Ishikawa (cell line): ENCODE results near the gene COL26A1.

Source experiments
- CEBPB ChIP-seq: IDR thresholded peaks from 2 replicates; pipeline ENCODE4 v1.6.1; 2012
- CREB1 ChIP-seq: IDR thresholded peaks from 2 replicates; pipeline ENCODE4 v1.6.1; 2012; ENCODE audit warnings: low read depth
- EGR1 ChIP-seq: IDR thresholded peaks from 2 replicates; pipeline ENCODE4 v1.6.1; 2012
- EP300 ChIP-seq: IDR thresholded peaks from 2 replicates; pipeline ENCODE4 v1.6.1; 2012; ENCODE audit warnings: borderline replicate concordance
- FOXM1 ChIP-seq: IDR thresholded peaks from 2 replicates; pipeline ENCODE4 v1.6.1; 2012; ENCODE audit warnings: low read depth, borderline replicate concordance
- MAX ChIP-seq: IDR thresholded peaks from 2 replicates; pipeline ENCODE4 v1.6.1; 2012
- NFIC ChIP-seq: IDR thresholded peaks from 2 replicates; pipeline ENCODE4 v1.6.1; 2012
- RAD21 ChIP-seq: IDR thresholded peaks from 2 replicates; pipeline ENCODE4 v1.6.1; 2012; ENCODE audit warnings: low read depth
- TAF1 ChIP-seq: IDR thresholded peaks from 2 replicates; pipeline ENCODE4 v1.6.1; 2012; ENCODE audit warnings: low read depth, mild to moderate bottlenecking
- TCF12 ChIP-seq: IDR thresholded peaks from 2 replicates; pipeline ENCODE4 v1.6.1; 2012; ENCODE audit warnings: low read depth
- TEAD4 ChIP-seq: IDR thresholded peaks from 2 replicates; pipeline ENCODE4 v1.6.1; 2012
- YY1 ChIP-seq: IDR thresholded peaks from 2 replicates; pipeline ENCODE4 v1.6.1; 2012; ENCODE audit warnings: low read depth
- ZBTB7A ChIP-seq: IDR thresholded peaks from 2 replicates; pipeline ENCODE4 v1.6.1; 2012; ENCODE audit warnings: low read depth
- TF ChIP-seq, protein P1 (sequence below): IDR thresholded peaks from 2 replicates; pipeline ENCODE4 v1.6.1; 2012; ENCODE audit warnings: low read depth, mild to moderate bottlenecking
- TF ChIP-seq, protein P2 (sequence below): IDR thresholded peaks from 2 replicates; pipeline ENCODE4 v1.6.1; 2012

Gene COL26A1

GRCh38 chr7:101576998-101577397 is 214.3 kb downstream of the COL26A1 start:
- TF ChIP-seq TAF1: no peak
- no peak for TF ChIP-seq FOXM1
- TF ChIP-seq, protein P1, sequence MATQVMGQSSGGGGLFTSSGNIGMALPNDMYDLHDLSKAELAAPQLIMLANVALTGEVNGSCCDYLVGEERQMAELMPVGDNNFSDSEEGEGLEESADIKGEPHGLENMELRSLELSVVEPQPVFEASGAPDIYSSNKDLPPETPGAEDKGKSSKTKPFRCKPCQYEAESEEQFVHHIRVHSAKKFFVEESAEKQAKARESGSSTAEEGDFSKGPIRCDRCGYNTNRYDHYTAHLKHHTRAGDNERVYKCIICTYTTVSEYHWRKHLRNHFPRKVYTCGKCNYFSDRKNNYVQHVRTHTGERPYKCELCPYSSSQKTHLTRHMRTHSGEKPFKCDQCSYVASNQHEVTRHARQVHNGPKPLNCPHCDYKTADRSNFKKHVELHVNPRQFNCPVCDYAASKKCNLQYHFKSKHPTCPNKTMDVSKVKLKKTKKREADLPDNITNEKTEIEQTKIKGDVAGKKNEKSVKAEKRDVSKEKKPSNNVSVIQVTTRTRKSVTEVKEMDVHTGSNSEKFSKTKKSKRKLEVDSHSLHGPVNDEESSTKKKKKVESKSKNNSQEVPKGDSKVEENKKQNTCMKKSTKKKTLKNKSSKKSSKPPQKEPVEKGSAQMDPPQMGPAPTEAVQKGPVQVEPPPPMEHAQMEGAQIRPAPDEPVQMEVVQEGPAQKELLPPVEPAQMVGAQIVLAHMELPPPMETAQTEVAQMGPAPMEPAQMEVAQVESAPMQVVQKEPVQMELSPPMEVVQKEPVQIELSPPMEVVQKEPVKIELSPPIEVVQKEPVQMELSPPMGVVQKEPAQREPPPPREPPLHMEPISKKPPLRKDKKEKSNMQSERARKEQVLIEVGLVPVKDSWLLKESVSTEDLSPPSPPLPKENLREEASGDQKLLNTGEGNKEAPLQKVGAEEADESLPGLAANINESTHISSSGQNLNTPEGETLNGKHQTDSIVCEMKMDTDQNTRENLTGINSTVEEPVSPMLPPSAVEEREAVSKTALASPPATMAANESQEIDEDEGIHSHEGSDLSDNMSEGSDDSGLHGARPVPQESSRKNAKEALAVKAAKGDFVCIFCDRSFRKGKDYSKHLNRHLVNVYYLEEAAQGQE: no peak
- no peak for TF ChIP-seq CEBPB
- no peak for TF ChIP-seq MAX
- no peak for TF ChIP-seq YY1
- TF ChIP-seq RAD21: no peak
- TF ChIP-seq CREB1: no peak
- TF ChIP-seq, protein P2, sequence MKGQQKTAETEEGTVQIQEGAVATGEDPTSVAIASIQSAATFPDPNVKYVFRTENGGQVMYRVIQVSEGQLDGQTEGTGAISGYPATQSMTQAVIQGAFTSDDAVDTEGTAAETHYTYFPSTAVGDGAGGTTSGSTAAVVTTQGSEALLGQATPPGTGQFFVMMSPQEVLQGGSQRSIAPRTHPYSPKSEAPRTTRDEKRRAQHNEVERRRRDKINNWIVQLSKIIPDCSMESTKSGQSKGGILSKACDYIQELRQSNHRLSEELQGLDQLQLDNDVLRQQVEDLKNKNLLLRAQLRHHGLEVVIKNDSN: no peak
- no peak for TF ChIP-seq TEAD4
- no peak for TF ChIP-seq EP300
- TF ChIP-seq TCF12: no peak
- TF ChIP-seq ZBTB7A: no peak
- no peak for TF ChIP-seq NFIC
- TF ChIP-seq EGR1: no peak

GRCh38 chr7:101578552-101578951 is 215.9 kb downstream of the COL26A1 start:
- TF ChIP-seq, protein P2: no peak
- no peak for TF ChIP-seq CEBPB
- no peak for TF ChIP-seq TCF12
- TF ChIP-seq, protein P1: no peak
- no peak for TF ChIP-seq EGR1
- TF ChIP-seq FOXM1: no peak
- TF ChIP-seq ZBTB7A: no peak
- no peak for TF ChIP-seq NFIC
- no peak for TF ChIP-seq EP300
- no peak for TF ChIP-seq MAX
- TF ChIP-seq CREB1: no peak
- TF ChIP-seq TEAD4: no peak
- TF ChIP-seq RAD21: no peak
- no peak for TF ChIP-seq TAF1
- no peak for TF ChIP-seq YY1

DNA sequence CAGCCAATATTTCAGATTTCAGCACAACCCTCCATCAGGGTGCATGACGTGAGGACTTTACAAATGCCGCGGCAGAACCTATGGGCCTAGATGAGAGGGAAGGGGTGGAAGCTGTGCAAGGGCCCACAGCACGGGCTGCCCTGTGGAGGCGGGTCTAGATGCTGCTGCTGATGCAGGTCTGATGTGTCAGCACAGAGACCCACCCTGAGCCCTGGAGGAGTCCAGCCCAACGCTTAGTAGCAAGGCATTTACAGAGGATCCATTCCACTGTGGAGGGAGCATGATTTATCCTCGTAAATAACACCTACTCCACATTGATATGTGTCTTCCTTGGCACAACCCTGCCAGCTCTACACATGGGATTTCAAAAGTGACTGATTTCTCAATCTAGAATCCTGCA is 217.9 kb downstream of the COL26A1 start:
- TF ChIP-seq FOXM1 (no peak), CREB1 (no peak), NFIC (no peak), TAF1 (no peak), CEBPB (no peak), ZBTB7A (no peak), TEAD4 (no peak), YY1 (no peak), EGR1 (no peak), RAD21 (no peak)
- TF ChIP-seq, protein P1: no peak
- TF ChIP-seq, protein P2: no peak

GRCh38 chr7:101581891-101582290 is 219.2 kb downstream of the COL26A1 start:
- TF ChIP-seq RAD21 (no peak), ZBTB7A (no peak), EGR1 (no peak), NFIC (no peak), FOXM1 (no peak), TCF12 (no peak), TAF1 (no peak), CREB1 (no peak), CEBPB (no peak), YY1 (no peak), MAX (no peak), EP300 (no peak), TEAD4 (no peak)
- TF ChIP-seq, protein P2: no peak
- TF ChIP-seq, protein P1: no peak
